ENCODE data around the gene TRIP12. TPM values are rescaled to one million over a fixed set of nuclear protein-coding genes. Genes with fewer than 3 reads are reported as not detected.

TRIP12 gene
- total and polyA plus RNA-seq, 2 of the 4 experiments (the other 2 are of a cell fraction): 51.6 to 209 TPM

DNA sequence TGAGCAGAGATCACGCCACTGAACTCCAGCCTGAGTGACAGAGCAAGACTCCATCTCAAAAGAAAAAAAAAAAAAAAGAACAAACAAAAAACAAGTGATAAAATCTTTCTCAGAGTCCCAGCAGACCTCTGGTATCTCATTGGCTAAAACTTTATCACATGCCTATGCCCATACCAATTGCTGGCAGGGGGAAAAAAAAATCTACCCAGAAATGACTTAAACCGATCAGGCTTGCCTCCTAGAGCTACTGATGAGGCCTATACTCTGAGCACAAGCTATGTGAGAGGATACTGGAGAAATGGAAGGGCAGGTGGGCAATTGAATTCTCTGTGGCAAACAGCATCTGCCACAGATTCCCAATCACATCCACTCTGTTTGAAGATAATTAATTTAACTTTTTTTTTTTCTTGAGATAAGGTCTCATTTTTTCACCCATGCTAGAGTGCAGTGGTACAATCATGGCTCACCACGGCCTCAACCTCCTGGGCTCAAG is 49.5 kb upstream of the TRIP12 start:
- H3K9me1 ChIP-seq (ENCODE audit: insufficient read depth, low read length): no peaks in the 10 kb centered on the region
- no peak overlapping the region for H3K23ac ChIP-seq (ENCODE audit: low read depth, low read length)
- ATAC-seq (ENCODE audit: low read depth): no peak
- H4K8ac ChIP-seq (ENCODE audit: low read depth in 2 of 2, low read length in 2 of 2): no peak overlapping the region
- H2BK15ac ChIP-seq (ENCODE audit: low read depth, low read length): no peak overlapping the region
- WGBS, 2 experiments (ENCODE audit: extremely low coverage in 2 of 2, insufficient read length in 1 of 2): no CpG with 5 or more reads among the region's 3 CpGs
- no peak overlapping the region for H3K56ac ChIP-seq (ENCODE audit: extremely low read depth, insufficient read depth, low read length)
- no peak overlapping the region for H3K27ac ChIP-seq (ENCODE audit: insufficient read depth, low read length)
- H3K27me3 ChIP-seq (ENCODE audit: control insufficient read depth, insufficient read depth, low read length): no peaks in the 10 kb centered on the region
- H3K4me3 ChIP-seq (ENCODE audit: insufficient read depth, low read depth, low read length): no peak overlapping the region
- in situ Hi-C loops (cut with MboI; ENCODE audit: low sequenced_read_pairs): no loop called here
- no peak overlapping the region for H3K18ac ChIP-seq (ENCODE audit: low read depth, low read length)
- no peak overlapping the region for H2BK120ac ChIP-seq (ENCODE audit: low read depth, low read length)
- H4K5ac ChIP-seq (ENCODE audit: low read depth, low read length): no peak overlapping the region
- no peak overlapping the region for H4K91ac ChIP-seq (ENCODE audit: insufficient read depth, low read depth, low read length)
- TF ChIP-seq ELK1 (IDR thresholded peaks at IDR 0.05; ENCODE audit: borderline replicate concordance, low read depth, low read length) (no peak), MAFK (IDR thresholded peaks at IDR 0.05; ENCODE audit: low read depth, low read length) (no peak)
- H3K4ac ChIP-seq (ENCODE audit: low read depth, low read length): no peak overlapping the region
- dilution Hi-C loops (cut with HindIII; ENCODE audit: low sequenced_read_pairs, unreplicated experiment): no loop called here
- no TSS peak for BruUV-seq (replicated peaks)
- H3K36me3 ChIP-seq (ENCODE audit: control insufficient read depth, insufficient read depth, low read length): no peaks in the 10 kb centered on the region
- no peak overlapping the region for H2AK5ac ChIP-seq (ENCODE audit: low read depth, low read length)
- POLR2A ChIA-PET (ENCODE audit: unreplicated experiment): no interaction called here
- DNase-seq: no peak
- H3K9me3 ChIP-seq (ENCODE audit: control insufficient read depth, insufficient read depth, low read length): no peaks in the 10 kb centered on the region
- no peaks in the 10 kb centered on the region for H3K79me1 ChIP-seq (ENCODE audit: low read depth in 1 of 2, low read length in 2 of 2)
- no peak overlapping the region for H3K4me2 ChIP-seq (ENCODE audit: low read depth, low read length)
- H3K4me1 ChIP-seq (ENCODE audit: control insufficient read depth, insufficient read depth, low read length): peaks cover 2% of the 10 kb centered on the region; the same call in 1 of the 2 replicates
- H4K20me1 ChIP-seq (ENCODE audit: insufficient read depth, low read length): no peaks in the 10 kb centered on the region
- no peak overlapping the region for H2BK20ac ChIP-seq (ENCODE audit: low read depth, low read length)
- intact Hi-C loops (cut with micrococcal nuclease): no loop called here
- no peak overlapping the region for H3K9ac ChIP-seq (ENCODE audit: low read depth, low read length)
- no peak overlapping the region for H3K14ac ChIP-seq (replicated peaks; ENCODE audit: low read depth, low read length)
- no peak overlapping the region for H2AK9ac ChIP-seq (replicated peaks; ENCODE audit: low read depth, low read length, poor library complexity)
- no peak overlapping the region for H2BK5ac ChIP-seq (ENCODE audit: low read depth, low read length, poor library complexity, severe bottlenecking)
- CTCF ChIA-PET: no interaction called here
- no peak overlapping the region for H2AFZ ChIP-seq (replicated peaks; ENCODE audit: low read length, poor library complexity)
